Activated T-helper 1 cell treated with anti-CD3 and anti-CD28 coated beads, Interleukin-12 subunit alpha, Interleukin-12 subunit beta, Interleukin-2, Interleukin-4 antibody, amounts not matched to agents 30 ng/mL and 10 ng/mL and 1 ng/mL, durations not matched to agents 14 hours and 24 hours and 36 hours (primary cell): ENCODE results near the gene AUTS2. TPM values are rescaled to one million over a fixed set of nuclear protein-coding genes. Genes with fewer than 3 reads are reported as not detected.

Experiments used
- DNase-seq: peaks from one replicate; pipeline ENCODE4 v3.0.0; 2021; ENCODE audit warnings: low spot score
- H3K27ac Mint-ChIP-seq: one replicate; pipeline ENCODE4 v1.8.0; 2021; ENCODE audit warnings: mild to moderate bottlenecking, mixed read lengths
- H3K27me3 Mint-ChIP-seq: one replicate; pipeline ENCODE4 v1.8.0; 2022; ENCODE audit warnings: mild to moderate bottlenecking, moderate library complexity, mixed read lengths; ENCODE audit not compliant: insufficient read depth
- H3K36me3 Mint-ChIP-seq: one replicate; pipeline ENCODE4 v1.8.0; 2021; ENCODE audit warnings: low read depth, mixed read lengths
- H3K4me1 Mint-ChIP-seq: one replicate; pipeline ENCODE4 v1.8.0; 2021; ENCODE audit warnings: low read depth, mixed read lengths
- H3K4me3 Mint-ChIP-seq: one replicate; pipeline ENCODE4 v1.8.0; 2021; ENCODE audit warnings: mild to moderate bottlenecking, moderate library complexity, mixed read lengths
- H3K9me3 Mint-ChIP-seq: one replicate; pipeline ENCODE4 v1.8.0; 2021; ENCODE audit warnings: mixed read lengths
- intact Hi-C: fragments of 100-400 bp; cut with micrococcal nuclease; formaldehyde crosslinking; loops from one replicate; pipeline ENCODE4 v1.15.1; 2024
- total RNA-seq: library from RNA; stranded (reverse); gene quantifications from 2 replicates; pipeline ENCODE4 v1.2.3, GENCODE V29; 2022

AUTS2 gene
- total RNA-seq, 1 donor from 2014 or later, result 2.7 TPM

GRCh38 chr7:70477036-70478010, 879.0 kb downstream of the AUTS2 start:
- no peak overlapping the region for H3K4me3 Mint-ChIP-seq
- intact Hi-C loops, result no loop called here
- H3K27me3 Mint-ChIP-seq, result no peaks in the 10 kb centered on the region
- H3K9me3 Mint-ChIP-seq, result no peaks in the 10 kb centered on the region
- H3K36me3 Mint-ChIP-seq, result no peaks in the 10 kb centered on the region
- no peaks in the 10 kb centered on the region for H3K4me1 Mint-ChIP-seq
- no peak for DNase-seq
- H3K27ac Mint-ChIP-seq, result no peak overlapping the region

- intact Hi-C loops, result no loop called here
- Mint-ChIP-seq H3K27me3 (no peaks in the 10 kb centered on the region), H3K4me1 (no peaks in the 10 kb centered on the region), H3K36me3 (no peaks in the 10 kb centered on the region), H3K27ac (no peak overlapping the region), H3K9me3 (no peaks in the 10 kb centered on the region), H3K4me3 (no peak overlapping the region)
- no peak for DNase-seq
Measured at GRCh38 chr7:70479153-70480021, 881.1 kb downstream of the AUTS2 start.

GRCh38 chr7:70480927-70481569, 882.8 kb downstream of the AUTS2 start:
- intact Hi-C loops, result no loop called here
- Mint-ChIP-seq H3K27me3 (no peaks in the 10 kb centered on the region), H3K4me3 (no peak overlapping the region), H3K36me3 (no peaks in the 10 kb centered on the region), H3K27ac (no peak overlapping the region), H3K4me1 (no peaks in the 10 kb centered on the region), H3K9me3 (no peaks in the 10 kb centered on the region)
- DNase-seq, result no peak

GRCh38 chr7:70481570-70482123, 883.4 kb downstream of the AUTS2 start:
- Mint-ChIP-seq H3K27me3 (no peaks in the 10 kb centered on the region), H3K9me3 (no peaks in the 10 kb centered on the region), H3K27ac (no peak overlapping the region), H3K4me1 (no peaks in the 10 kb centered on the region), H3K36me3 (no peaks in the 10 kb centered on the region), H3K4me3 (no peak overlapping the region)
- intact Hi-C loops, result no loop called here
- DNase-seq, result no peak

GRCh38 chr7:70484255-70484654, 886.0 kb downstream of the AUTS2 start:
- no peaks in the 10 kb centered on the region for H3K4me1 Mint-ChIP-seq
- no peak overlapping the region for H3K4me3 Mint-ChIP-seq
- no peak overlapping the region for H3K27ac Mint-ChIP-seq
- no peaks in the 10 kb centered on the region for H3K36me3 Mint-ChIP-seq
- no peak for DNase-seq
- no peaks in the 10 kb centered on the region for H3K9me3 Mint-ChIP-seq
- intact Hi-C loops, result no loop called here
- H3K27me3 Mint-ChIP-seq, result no peaks in the 10 kb centered on the region

- H3K27ac Mint-ChIP-seq, result no peak overlapping the region
- H3K4me3 Mint-ChIP-seq, result no peak overlapping the region
- intact Hi-C loops, result no loop called here
- no peaks in the 10 kb centered on the region for H3K4me1 Mint-ChIP-seq
- H3K27me3 Mint-ChIP-seq, result no peaks in the 10 kb centered on the region
- DNase-seq, result no peak
- H3K9me3 Mint-ChIP-seq, result no peaks in the 10 kb centered on the region
- no peaks in the 10 kb centered on the region for H3K36me3 Mint-ChIP-seq
Measured at GRCh38 chr7:70486977-70487376, 888.7 kb downstream of the AUTS2 start.

- Mint-ChIP-seq H3K27me3 (no peaks in the 10 kb centered on the region), H3K4me1 (no peaks in the 10 kb centered on the region), H3K9me3 (no peaks in the 10 kb centered on the region), H3K27ac (no peak overlapping the region), H3K4me3 (no peak overlapping the region), H3K36me3 (no peaks in the 10 kb centered on the region)
- no peak for DNase-seq
- intact Hi-C loops, result no loop called here
Measured at GRCh38 chr7:70487428-70487827, 889.2 kb downstream of the AUTS2 start.

GRCh38 chr7:70487886-70488285, 889.6 kb downstream of the AUTS2 start:
- Mint-ChIP-seq H3K4me1 (no peaks in the 10 kb centered on the region), H3K9me3 (no peaks in the 10 kb centered on the region), H3K4me3 (no peak overlapping the region), H3K27ac (no peak overlapping the region), H3K36me3 (no peaks in the 10 kb centered on the region), H3K27me3 (no peaks in the 10 kb centered on the region)
- intact Hi-C loops, result no loop called here
- DNase-seq, result no peak

- H3K36me3 Mint-ChIP-seq, result no peaks in the 10 kb centered on the region
Measured at GRCh38 chr7:70489813-70490212, 891.5 kb downstream of the AUTS2 start.

GRCh38 chr7:70492625-70493024, 894.4 kb downstream of the AUTS2 start:
- H3K4me1 Mint-ChIP-seq, result no peaks in the 10 kb centered on the region
- no peak overlapping the region for H3K27ac Mint-ChIP-seq
- DNase-seq, result no peak
- no peak overlapping the region for H3K4me3 Mint-ChIP-seq
- H3K36me3 Mint-ChIP-seq, result no peaks in the 10 kb centered on the region
- intact Hi-C loops, result no loop called here
- no peaks in the 10 kb centered on the region for H3K9me3 Mint-ChIP-seq
- no peaks in the 10 kb centered on the region for H3K27me3 Mint-ChIP-seq

More at GRCh38 chr7:70489813-70490212, 891.5 kb downstream of the AUTS2 start:
- no peaks in the 10 kb centered on the region for H3K4me1 Mint-ChIP-seq
- H3K27ac Mint-ChIP-seq, result no peak overlapping the region
- H3K9me3 Mint-ChIP-seq, result no peaks in the 10 kb centered on the region
- intact Hi-C loops, result no loop called here
- no peak for DNase-seq
- no peaks in the 10 kb centered on the region for H3K27me3 Mint-ChIP-seq
- H3K4me3 Mint-ChIP-seq, result no peak overlapping the region

- no peaks in the 10 kb centered on the region for H3K4me1 Mint-ChIP-seq
- no peaks in the 10 kb centered on the region for H3K27me3 Mint-ChIP-seq
- no peaks in the 10 kb centered on the region for H3K9me3 Mint-ChIP-seq
- no peak overlapping the region for H3K4me3 Mint-ChIP-seq
- intact Hi-C loops, result no loop called here
- no peaks in the 10 kb centered on the region for H3K36me3 Mint-ChIP-seq
- no peak for DNase-seq
- H3K27ac Mint-ChIP-seq, result no peak overlapping the region
Measured at GRCh38 chr7:70494225-70495032, 896.2 kb downstream of the AUTS2 start.

GRCh38 chr7:70495033-70495376, 896.7 kb downstream of the AUTS2 start:
- H3K27me3 Mint-ChIP-seq, result no peaks in the 10 kb centered on the region
- no peak for DNase-seq
- H3K4me3 Mint-ChIP-seq, result no peak overlapping the region
- H3K9me3 Mint-ChIP-seq, result no peaks in the 10 kb centered on the region
- H3K4me1 Mint-ChIP-seq, result no peaks in the 10 kb centered on the region
- no peak overlapping the region for H3K27ac Mint-ChIP-seq
- intact Hi-C loops, result no loop called here
- no peaks in the 10 kb centered on the region for H3K36me3 Mint-ChIP-seq
